Skeletal muscle cell (primary cell): ENCODE measurements around the gene ACY1.

Source experiments
- DNase-seq: peaks from one replicate; pipeline ENCODE4 v3.0.0-alpha.2; 2010; ENCODE audit warnings: low read depth
- H3K4me3 ChIP-seq: 2 replicates; pipeline ENCODE4 v1.5.1; 2011; ENCODE audit warnings: low read depth, mild to moderate bottlenecking, control low read depth, low read length, moderate library complexity

ACY1 gene

DNA sequence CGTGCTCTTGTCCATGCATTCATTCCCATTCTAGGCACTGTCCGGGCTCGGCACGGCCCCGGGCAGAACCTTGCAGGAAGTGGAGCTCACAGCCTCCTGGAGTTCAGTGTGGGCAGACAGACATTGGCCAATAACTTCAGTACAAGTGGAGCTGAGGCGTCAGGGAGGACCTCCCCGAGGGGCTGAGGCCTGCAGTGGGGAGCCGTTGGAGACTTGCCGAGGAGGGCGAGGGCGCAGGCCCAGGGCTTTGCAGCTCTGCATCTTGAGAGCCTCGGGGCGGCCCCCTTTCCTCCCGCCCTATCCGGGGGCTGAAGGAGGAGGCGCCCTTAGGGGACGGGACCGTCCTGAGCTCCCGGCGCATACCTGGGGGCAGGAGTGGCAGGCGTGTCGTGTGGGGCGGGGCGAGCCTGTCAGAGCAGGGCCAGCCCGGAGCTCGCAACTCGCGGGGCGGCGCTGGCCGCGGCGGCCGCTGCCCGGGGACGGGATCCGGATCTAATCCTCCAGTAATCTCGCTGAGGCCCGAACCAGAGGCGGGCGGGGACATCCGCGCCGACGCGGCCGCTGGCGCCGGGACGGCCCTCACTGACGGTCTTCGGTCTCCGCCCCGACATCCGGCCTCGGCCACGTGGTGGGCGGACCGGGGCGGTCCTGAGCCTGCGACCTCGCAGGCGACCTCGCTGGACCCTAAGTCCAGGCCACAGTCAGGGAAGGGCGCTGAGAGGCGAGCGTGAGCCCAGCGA, at the start of gene ACY1:
ACY1 (plus strand) TSS at position 698 of the 740 bp plus-strand sequence. CDS start 530 bp downstream, outside the sequence.
- peak within 1 kb of the TSS; percentile 58 for H3K4me3 ChIP-seq
- peak; percentile 84 for DNase-seq

DNA sequence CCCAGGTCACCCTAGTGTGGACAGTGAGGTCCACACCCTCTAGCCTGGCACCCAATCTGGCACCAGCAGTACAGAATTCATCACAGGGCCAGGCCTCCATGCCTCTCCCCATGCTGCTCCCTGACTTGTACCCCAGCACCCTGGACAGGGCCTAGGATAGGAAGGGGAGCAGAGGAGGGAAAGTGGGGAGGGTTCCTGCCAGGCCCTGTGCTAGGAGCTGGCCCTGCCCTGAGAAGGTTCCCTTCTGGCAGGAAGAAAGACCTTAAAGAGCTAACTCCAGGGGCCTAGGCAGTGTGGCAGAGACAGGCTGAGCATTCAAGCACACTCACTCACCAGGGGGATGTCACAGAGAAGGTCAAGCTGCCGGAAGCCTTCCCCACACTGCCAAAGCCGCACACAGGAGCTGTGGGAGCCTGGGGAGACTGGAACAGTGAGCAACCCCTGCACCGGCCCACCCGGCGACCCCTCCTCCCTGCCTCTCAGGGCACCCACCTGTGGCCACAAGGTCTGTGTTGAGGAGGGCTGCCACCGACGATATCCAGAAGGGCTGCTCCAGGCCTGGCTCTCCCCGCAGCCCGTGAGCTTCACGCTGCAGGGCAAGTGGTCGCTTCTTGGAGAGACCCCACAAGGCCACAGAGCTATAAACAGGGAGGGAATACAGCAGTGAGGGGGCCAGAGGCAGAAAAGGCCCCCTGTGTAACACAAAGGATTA, 49.0 kb upstream of the ACY1 start:
- H3K4me3 ChIP-seq: no peak overlapping the region
- DNase-seq: no peak

DNA sequence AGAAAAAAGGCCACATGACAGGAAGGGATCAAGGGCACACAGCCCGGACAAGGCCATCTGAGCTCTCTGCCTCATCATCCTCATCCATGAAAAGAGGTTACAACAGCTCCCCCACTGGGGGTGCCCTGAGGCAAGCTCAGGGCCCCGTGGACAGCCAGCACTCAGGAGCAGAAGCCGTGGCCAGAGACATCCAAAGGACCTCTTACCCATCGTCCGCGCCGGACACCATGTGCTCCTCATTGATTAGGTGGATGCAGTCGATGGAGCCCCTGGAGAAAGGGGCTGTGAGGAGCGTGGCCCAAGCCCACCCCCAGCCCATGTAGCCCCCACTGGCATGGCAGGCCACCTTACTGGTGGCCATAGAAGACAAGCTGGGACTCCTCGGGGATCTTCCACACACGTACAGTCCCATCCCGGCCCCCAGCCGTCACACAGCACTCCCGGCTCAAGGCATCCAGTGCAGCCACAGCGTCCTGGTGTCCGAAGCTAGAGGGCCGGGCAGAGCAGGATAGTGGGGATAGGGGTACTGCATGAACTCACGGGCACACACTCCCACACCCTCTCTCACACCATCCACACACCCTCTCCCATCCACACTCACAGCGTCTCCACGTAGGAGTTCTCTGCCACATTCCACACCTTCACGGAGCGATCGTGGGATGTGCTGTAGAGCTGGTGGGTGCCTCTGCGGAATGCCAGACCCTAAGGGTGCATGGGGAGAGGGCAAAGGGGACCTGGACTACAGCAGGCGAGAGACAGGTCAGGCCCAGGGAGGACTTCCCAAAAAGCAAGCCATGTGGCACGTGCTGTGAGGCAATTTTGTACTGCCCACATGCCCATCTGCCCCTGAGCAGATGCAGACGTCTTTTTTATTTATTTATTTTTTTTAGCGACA, 48.1 kb upstream of the ACY1 start:
- H3K4me3 ChIP-seq: no peak overlapping the region
- DNase-seq: no peak

DNA sequence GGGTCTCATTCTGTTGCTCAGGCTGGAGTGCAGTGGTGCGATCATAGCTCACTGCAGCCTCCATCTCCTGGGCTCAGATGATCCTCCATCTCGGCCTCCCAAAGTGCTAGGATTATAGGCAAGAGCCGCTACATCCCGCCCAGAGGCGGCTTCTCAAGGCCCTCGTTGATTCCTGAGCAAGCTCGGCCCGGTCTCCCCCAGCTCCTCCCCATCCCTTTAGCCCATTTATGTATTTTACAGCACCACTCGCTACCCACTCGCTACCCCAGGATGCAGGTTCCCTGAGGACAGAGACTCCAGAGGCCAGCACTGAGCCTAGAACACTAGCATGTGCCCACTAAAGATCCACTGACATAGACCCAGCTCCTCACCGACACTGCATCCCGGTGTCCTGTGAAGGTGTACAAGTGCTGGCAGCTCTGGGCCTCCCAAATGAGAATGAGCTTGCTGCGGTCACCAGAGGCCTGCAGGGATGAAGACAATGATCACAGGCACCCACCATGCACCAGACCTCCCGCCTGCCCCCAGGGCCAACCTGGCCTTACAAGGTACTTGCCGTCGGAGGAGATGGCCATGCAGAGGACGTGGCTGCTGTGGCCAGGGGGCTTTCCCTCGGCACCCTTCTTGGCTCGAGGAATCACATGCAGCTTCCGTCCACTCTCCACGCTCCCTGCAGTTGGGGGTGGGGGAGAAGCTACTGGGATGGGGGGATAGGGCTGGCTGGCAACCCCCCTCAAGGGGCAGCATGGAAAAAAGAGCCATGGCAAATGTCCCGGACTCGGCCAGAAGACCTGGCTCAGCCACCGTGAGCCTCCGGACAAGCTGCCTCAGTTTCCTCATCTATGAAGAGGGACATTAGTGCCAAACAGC, 47.2 kb upstream of the ACY1 start:
- DNase-seq: no peak
- no peak overlapping the region for H3K4me3 ChIP-seq

DNA sequence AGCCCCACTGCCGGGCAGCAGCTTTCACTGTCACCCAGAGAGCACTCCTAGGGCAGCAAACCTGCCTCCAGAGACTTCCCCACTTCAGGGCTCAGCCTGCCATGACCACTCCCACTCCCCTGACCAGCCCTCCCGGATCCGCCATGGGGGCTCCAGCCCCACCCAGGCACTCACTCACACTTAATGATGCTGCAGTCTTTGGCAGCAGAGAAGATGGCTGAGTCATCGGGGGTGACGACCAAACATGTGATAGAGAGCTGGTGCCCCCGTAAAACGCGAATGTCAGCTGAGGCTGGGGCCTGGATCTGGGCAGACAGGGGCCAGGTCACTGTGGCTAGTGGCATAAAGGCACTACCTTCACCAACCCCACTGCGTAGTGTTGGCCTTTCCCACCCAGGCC, 46.3 kb upstream of the ACY1 start:
- no peak overlapping the region for H3K4me3 ChIP-seq
- DNase-seq: no peak

DNA sequence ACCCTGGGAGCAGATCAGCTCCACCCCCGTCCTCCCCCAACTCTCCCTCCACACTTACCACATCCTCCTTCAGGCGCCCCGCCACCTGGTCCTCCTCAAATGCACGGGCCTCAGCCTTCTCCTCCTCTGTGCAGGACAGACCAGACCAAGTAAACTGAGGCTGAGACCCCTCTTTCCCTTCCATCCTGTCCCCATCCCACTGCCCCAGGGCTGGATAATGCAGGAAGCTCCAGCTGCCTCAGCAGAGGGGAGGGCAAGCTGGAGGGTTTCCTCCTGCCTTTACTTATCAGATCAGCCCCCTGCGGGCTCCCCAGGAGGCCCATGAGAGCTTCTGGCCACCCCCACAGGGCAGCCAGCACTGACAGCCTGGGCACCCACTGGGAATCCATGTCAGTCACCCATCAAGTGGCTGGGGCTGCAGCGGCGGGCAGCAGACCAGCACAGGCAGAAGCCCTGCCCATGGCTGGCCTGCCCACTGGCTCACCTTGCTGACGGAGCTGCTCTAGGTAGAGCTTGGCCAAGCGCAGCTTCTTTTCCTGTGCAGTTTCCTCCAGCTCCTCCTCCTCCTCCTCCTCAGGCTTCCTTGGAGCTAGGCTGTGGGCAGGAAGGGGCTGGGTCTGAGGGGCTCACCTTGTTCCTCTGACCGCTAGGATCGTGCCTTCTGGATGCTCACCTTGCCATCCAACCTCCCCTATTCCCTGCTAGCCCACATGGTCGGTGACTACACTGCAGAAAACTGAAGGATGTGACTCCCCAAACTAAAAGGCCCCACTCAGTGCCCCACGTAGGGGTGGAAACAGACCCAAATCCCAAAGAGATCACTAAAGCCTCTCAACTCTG, 45.5 kb upstream of the ACY1 start:
- DNase-seq: no peak
- H3K4me3 ChIP-seq: no peak overlapping the region

DNA sequence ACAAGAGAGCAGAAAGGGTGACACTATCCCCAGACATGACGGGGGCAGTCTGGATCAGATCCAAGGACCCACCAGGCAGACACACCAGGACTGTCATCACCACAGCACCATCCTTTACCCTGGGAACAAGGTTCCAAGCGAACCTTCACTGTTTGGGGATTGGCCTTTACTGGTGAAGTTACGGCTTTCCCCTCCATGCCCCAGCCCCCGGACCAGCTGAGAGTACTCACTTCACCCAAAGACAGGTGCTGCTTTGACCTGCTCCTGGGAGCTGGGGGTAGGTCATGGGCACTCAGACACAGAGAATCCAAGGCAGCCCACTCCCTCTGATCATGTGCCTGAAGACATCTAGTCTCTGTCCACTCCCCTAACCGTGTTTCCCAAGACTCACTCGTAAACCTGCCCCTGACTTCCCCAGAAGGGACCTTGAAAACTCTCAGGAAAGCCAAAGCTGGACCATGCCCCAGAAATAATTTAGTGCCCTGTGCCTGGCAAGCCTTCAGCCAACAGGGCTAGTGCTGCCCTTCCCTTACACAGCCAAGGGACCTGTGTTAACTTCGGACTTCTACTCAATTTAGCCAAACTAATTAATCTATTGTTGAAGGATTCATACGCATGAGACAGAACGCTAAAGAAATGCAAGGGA, 44.4 kb upstream of the ACY1 start:
- no peak for DNase-seq
- no peak overlapping the region for H3K4me3 ChIP-seq

DNA sequence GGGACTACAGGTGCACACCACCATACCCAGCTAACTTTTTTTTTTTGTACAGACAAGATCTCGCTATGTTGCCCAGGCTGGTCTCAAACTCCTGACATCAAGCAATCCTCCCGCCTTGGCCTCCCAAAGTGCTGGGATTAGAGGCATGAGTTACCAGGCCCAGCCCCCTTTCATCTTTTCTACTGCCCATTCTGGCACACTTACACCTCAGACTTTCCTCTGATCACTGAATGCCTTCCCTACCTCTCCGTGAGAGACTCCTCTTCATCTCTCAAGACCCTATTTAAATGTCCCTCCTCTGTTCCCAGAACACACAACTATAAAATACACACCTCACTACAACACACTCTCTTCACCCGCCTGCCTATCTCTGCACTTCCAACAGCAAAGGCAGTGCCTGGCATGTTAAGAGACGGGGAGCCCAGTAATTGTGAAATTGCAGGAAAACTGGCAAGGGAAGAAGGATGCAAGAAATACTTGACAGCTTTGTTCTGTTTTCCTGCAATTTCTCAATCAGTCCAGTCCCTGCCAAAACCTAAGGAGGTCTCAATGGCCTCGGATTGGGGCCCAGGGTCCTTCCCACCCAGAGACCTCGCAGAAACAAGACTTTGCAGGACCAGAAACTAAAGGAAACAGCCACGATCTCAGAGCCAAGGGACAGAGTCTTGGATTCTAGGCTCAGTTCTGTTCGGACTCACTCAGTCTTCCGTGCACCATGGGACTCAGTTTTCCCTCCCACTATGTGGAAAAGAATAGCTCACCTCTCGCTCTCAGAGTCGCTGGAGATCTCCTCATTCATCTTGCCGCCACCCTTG, 42.5 kb upstream of the ACY1 start:
- peak overlapping the region; percentile 97 for H3K4me3 ChIP-seq
- DNase-seq: no peak

DNA sequence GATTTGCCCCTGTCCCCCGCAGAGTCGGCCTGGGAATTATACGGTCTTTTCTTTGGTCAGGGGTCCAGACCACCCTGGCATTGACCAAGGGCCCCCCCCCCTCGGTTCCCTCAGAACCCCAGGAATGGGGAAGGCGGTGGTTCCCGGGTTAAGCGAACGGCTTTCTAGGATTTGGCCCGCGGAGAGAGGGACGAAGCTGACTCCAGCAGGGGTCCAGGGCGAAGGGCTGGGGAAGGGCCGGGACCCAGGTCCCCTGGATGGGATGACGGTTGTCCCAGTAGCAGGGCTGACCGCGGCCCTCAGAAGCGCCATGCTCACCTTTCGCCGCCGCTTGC, 41.9 kb upstream of the ACY1 start:
- DNase-seq: no peak
- peak overlapping the region; percentile 97 for H3K4me3 ChIP-seq

DNA sequence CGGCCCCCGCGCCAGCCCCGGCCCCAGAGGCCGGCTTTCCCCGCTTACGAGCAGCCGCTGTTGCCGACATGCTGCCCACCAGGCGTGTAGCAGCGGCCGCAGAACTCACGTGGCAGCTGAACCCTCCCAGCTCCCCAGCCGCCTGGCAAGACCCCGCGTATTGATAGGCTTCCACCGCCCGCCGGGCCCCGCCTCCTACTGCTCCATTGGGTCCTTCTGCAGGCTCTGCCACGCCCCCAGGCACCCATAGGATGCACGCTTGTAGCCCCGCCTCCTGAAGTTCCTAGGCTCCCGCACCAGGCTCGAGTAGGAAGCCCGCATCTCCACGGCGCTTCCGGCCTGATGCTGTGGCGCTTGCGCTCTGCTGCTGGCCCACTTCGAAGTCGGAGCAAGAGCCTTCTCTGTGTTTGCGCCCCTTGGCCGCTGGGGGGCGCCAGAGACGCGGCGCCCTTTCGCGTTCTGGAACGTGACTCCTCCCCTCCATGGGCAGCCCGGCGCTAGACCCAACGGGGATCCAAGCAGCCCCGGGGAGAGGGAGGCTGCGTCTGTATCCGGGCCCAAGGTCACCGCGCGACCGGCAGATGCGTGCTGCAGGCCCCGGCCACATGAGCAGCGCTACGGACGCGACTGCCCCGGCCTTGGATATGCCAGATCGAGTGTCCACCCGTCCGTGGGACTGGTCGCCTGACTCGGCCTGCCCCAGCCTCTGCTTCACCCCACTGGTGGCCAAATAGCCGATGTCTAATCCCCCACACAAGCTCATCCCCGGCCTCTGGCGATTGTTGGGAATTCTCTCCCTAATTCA, 41.3 kb upstream of the ACY1 start, which contains the start of the genes PARP3 and RRP9:
PARP3 (plus strand) TSS at position 566 of the 805 bp plus-strand sequence. CDS start 993 bp downstream, outside the sequence.
RRP9 (minus strand) TSS at position 107 of the 805 bp plus-strand sequence; CDS start at position 70, 37 bp downstream.
- peak within 1 kb of the TSS; percentile 97 for H3K4me3 ChIP-seq

DNA sequence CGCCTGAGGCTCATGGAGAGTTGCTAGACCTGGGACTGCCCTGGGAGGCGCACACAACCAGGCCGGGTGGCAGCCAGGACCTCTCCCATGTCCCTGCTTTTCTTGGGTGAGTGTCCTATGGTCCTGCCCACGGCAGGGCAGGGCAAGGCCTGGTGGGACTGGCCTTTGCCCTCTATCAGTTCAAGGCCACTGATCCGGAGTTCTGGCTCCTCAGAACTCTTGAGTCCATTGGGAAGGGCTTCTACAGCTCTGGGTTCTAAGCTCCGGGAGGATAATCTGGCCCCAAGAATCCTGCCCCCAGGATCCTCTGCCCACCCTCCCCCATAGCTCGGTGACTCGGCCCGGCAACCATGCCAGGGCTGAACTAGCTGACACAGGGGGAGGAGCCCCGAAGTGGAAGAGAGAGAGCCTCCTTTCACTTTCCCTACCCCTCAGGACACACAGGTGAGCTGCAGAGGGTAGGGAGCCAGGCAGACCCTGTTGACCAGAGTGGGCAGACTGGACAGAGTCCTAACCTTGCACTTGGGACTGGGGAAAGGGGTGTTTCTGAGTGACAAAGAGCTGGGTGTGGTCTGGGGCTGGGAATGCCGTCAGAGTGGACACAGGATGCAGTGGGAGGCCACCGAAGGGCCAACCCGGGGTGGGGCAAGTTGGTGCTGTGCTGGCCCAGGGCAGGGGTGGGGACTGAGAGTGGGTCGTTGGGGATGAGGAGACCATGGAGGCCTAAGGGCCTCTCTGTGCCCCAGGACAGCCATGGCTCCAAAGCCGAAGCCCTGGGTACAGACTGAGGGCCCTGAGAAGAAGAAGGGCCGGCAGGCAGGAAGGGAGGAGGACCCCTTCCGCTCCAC, 40.5 kb upstream of the ACY1 start:
- H3K4me3 ChIP-seq: peak overlapping the region; percentile 45
- no peak for DNase-seq

More for the DNA sequence above, 41.3 kb upstream of the ACY1 start, which contains the start of the genes PARP3 and RRP9:
- DNase-seq: peak; percentile 100

DNA sequence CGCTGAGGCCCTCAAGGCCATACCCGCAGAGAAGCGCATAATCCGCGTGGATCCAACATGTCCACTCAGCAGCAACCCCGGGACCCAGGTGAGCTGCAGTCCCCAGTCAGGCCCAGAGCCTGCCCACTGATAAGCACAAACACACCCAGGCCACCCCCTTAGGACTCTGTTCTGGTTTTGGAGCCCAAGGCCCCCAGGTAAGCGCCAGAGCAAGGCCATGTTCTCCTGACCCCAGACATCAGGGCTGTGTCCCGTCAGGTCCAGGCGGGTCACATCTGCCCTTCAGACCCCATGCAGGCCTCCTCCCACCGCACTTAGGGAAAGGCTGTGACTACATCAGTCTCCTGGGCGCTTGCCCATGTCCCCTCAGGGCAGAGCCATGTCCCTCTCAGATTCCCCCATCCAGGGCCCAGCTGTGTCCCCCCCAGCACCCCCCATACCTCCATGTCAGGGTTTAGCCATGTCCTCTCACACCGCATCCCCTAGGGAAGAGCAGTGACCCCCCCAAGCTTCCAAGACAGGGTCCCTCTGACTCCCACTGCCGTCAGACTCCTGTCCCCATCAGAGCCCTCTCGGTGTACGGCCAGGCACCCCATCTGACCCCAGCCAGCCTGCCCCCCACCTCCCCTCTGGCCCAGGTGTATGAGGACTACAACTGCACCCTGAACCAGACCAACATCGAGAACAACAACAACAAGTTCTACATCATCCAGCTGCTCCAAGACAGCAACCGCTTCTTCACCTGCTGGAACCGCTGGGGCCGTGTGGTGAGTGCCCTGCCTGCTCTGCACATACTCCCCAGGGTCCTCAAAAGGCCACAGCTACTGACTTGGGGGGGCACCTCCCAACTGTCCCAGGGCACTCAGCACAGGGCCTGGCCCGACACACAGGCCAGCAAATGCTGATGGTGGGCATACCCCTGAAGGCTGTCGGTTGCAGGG, 39.6 kb upstream of the ACY1 start:
- no peak overlapping the region for H3K4me3 ChIP-seq
- DNase-seq: no peak

DNA sequence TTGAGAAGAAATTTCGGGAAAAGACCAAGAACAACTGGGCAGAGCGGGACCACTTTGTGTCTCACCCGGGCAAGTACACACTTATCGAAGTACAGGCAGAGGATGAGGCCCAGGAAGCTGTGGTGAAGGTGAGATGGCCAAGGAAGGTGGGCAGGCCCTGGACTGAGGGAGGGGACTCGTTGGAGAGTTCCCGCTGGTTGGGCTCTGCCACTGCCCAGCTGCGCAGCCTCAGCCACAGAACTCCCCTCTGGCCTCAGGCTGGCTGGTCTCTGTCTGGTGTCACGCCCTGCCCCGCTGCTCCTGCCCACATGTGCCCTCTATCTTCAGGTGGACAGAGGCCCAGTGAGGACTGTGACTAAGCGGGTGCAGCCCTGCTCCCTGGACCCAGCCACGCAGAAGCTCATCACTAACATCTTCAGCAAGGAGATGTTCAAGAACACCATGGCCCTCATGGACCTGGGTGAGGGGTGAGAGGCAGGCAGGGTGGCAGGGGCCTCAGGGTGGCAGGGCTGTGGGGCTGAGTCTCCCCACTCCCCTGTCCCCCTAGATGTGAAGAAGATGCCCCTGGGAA, 38.8 kb upstream of the ACY1 start:
- no peak overlapping the region for H3K4me3 ChIP-seq

More for the DNA sequence above, 38.8 kb upstream of the ACY1 start:
- DNase-seq: no peak
